HG03025 (cell line): ENCODE results near the gene DOHH.
"Not testable (repeated sequence)": the region's sequence is repeated elsewhere in the genome, so short reads cannot be mapped to it uniquely, and the experiment has no call there.

Experiments
- ATAC-seq: cut with Tn5 transposase; IDR thresholded peaks from one replicate; pipeline ENCODE4 v1.9.1; 2021; ENCODE audit warnings: mild to moderate bottlenecking, moderate library complexity; ENCODE audit not compliant: unreplicated experiment, low FRiP score

Gene DOHH

DNA sequence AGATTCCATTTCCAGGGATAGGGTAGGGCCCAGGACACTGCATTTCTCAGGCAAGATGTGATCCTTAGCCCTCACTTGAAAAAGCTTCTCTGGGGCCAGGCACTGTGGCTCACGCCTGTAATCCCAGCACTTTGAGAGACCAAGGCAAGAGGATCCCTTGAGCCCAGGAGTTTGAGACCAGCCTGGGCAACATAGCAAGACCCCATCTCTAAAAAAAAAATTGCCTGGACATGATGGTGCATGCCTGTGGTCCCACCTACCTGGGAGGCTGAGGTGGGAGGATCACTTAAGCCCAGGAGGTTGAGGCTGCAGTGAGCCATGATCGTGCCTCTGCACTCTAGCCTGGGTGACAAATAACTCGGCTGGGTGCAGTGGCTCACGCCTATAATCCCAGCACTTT is 53.8 kb downstream of the DOHH start:
- ATAC-seq: not testable (repeated sequence)

GRCh38 chr19:3444695-3445234 is 55.7 kb downstream of the DOHH start:
- no peak for ATAC-seq

DNA sequence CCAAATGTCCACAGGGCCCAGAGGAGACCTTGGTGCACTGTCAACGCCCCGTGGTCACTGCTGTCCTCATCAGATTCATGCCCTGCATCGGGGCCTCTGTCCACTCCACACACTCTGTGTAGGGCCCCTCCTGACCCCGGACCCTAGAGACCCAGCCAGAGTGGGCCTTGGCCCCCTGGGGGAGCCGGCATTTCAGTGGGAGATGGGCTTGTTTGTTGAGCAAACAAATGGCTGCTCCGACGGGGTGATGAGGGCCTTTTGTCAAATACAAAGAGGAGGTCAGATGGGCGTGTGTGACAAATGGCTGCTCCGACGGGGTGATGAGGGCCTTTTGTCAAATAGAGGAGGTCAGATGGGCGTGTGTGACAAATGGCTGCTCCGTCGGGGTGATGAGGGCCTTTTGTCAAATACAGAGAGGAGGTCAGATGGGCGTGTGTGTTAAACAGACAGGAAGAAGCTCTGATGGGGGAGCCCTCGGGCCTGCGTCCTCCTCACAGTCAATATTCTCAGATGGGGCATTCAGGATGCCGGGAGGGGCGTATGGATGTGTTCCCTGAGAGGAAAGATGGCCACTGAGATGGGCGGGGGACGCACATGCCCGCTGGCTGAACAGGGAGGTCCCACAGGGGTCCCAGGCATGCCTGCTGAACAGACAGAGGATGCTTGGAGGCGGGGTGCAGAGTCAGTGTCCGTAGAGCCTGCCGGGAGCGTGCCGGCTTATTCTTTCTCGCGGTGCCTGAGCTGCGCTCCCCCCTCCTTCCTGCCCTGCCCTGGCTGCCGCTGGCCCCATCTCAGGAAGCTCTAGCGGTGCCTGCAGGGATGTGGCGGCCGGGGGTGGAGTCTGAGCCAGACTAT is 56.4 kb downstream of the DOHH start:
- ATAC-seq: no peak

DNA sequence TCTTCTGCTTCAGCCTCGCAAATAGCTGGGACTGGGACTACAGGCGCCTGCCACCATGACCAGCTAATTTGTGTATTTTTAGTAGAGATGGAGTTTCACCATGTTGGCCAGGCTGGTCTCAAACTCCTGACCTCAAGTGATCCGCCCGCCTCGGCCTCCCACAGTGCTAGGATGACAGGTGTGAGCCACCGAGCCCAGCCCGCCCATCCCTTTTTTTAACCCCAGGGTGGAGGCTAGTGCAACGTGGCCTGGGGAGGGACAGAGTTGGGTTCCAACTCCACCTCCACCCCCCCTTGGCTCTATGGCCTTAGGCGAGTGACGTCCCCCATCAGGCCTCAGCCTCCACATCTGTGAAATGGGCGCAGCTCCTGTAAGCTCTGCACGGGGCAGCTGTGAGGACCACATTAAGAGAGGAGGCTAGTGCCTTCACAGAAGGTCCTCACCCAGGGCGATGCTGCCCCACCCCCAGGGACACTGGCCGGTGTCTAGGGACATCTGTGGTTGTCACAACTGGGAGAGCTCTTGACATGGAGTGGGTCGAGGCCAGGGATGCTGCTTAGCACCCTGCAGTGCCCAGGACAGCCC is 57.9 kb downstream of the DOHH start:
- no peak for ATAC-seq

DNA sequence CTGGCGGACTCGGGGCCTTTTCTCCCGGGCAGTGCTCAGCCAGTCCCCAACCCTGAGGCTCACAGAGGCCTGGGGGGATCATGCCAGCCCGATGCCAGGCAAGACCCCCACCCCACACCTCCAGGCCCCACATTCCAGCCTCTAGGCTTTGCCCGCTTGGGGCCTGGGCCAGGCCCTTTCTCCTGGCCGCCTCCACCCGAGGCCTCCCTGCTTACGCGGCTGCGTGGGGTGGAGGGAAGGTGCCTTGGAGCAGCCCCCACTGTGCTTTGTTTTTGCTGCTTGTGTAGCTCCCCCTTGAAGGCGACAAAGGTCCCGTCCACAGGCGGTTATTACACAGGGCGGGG is 58.5 kb downstream of the DOHH start:
- no peak for ATAC-seq

DNA sequence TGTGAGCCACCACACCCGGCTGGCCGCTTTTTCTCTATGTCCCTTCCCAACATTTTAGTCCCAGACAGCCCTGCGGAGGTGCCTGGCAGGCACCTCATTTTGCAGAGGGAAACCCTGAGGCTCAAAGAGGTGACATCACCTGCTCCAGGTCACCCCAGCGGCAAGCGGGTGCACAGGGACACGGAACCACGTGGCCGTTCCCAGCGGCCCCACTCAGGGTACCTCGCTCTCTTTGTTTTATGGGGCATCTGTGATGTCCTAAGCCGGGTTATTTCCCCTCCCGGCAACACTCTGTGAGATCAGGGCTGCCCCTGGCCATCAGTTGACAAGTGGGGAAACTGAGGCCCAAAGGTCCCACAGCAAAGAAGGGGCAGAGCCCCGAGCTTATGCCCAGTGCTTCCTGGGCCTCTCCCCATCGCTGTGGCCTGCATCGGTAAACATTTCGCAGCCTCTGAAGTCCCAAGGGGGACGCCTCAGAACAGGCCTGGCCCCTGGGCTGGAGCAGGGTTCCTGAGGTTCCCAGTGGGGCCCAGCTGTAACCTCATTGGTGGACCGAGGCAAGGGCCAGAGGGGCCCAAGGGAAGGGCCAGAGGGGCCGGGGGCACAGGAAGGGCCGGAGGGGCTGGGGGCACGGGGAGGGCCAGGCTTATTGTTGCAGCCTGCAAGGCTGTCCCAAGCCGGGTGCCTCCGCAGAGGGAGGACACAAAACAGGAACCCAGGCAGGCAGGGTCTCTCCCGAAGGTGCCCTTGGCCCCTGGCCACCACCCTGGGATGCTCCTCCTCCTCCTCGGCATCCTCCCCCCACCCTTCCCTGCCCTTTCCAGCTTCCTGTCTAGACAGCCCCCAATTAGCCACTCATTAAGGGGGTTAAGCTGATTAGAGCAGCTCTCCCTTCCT is 59.1 kb downstream of the DOHH start:
- ATAC-seq: no peak
